ENCODE data around the gene MYO1D. TPM values are rescaled to one million over a fixed set of nuclear protein-coding genes. Genes with fewer than 3 reads are reported as not detected.

The MYO1D gene
- total and polyA plus RNA-seq, 8 donors: 16.7 to 43.0 (median 29.4) TPM

GRCh38 chr17:32601866-32602265, 275.1 kb downstream of the MYO1D start:
- 77 to 92% methylated on average over 2 of the region's 2 CpGs for WGBS, 2 donors
- TF ChIP-seq CTCF (IDR thresholded peaks at IDR 0.05): no peak
- DNase-seq (no peak), FAIRE-seq (no peak), ATAC-seq (no peak)
- H3K27me3 ChIP-seq: no peaks in the 10 kb centered on the region
- H3K4me3 ChIP-seq: no peak overlapping the region
- H3K36me3 ChIP-seq: no peaks in the 10 kb centered on the region
- no peaks in the 10 kb centered on the region for H3K4me1 ChIP-seq
- intact Hi-C loops (cut with DNase I): no loop called here
- no peaks in the 10 kb centered on the region for H3K9me3 ChIP-seq
- no peak overlapping the region for H3K27ac ChIP-seq

GRCh38 chr17:32596628-32597027, 280.3 kb downstream of the MYO1D start:
- H3K9me3 ChIP-seq: no peaks in the 10 kb centered on the region
- H3K36me3 ChIP-seq: no peaks in the 10 kb centered on the region
- DNase-seq (no peak), ATAC-seq (peak in 2 of 4 donors; percentile 49 to 72), FAIRE-seq (no peak)
- no peak overlapping the region for H3K27ac ChIP-seq
- no peaks in the 10 kb centered on the region for H3K27me3 ChIP-seq
- no peak overlapping the region for H3K4me3 ChIP-seq
- intact Hi-C loops (cut with DNase I): no loop called here
- 87 to 88% methylated on average over 2 of the region's 2 CpGs for WGBS, 2 donors
- no peaks in the 10 kb centered on the region for H3K4me1 ChIP-seq
- no peak for TF ChIP-seq CTCF (IDR thresholded peaks at IDR 0.05)

GRCh38 chr17:32596206-32596605, 280.7 kb downstream of the MYO1D start:
- TF ChIP-seq CTCF (IDR thresholded peaks at IDR 0.05): no peak
- no peak for DNase-seq
- 89% methylated on average over 8 of the region's 8 CpGs for WGBS, 2 donors
- no peaks in the 10 kb centered on the region for H3K27me3 ChIP-seq
- H3K4me3 ChIP-seq: no peak overlapping the region
- no peaks in the 10 kb centered on the region for H3K36me3 ChIP-seq
- no peak for ATAC-seq
- intact Hi-C loops (cut with DNase I): no loop called here
- no peaks in the 10 kb centered on the region for H3K4me1 ChIP-seq
- H3K9me3 ChIP-seq: no peaks in the 10 kb centered on the region
- H3K27ac ChIP-seq: no peak overlapping the region
- FAIRE-seq: no peak

- H3K4me1 ChIP-seq: no peaks in the 10 kb centered on the region
- TF ChIP-seq CTCF (IDR thresholded peaks at IDR 0.05): no peak
- H3K27me3 ChIP-seq: no peaks in the 10 kb centered on the region
- intact Hi-C loops (cut with DNase I): no loop called here
- no peak overlapping the region for H3K4me3 ChIP-seq
- H3K9me3 ChIP-seq: no peaks in the 10 kb centered on the region
- 77% methylated on average over 1 of the region's 1 CpG for WGBS, 2 donors
- FAIRE-seq: no peak
- no peaks in the 10 kb centered on the region for H3K36me3 ChIP-seq
- DNase-seq: no peak
- H3K27ac ChIP-seq: no peak overlapping the region
- no peak for ATAC-seq
Measured at GRCh38 chr17:32593003-32593402, 283.9 kb downstream of the MYO1D start.

GRCh38 chr17:32591405-32591804, 285.5 kb downstream of the MYO1D start:
- intact Hi-C loops (cut with DNase I): no loop called here
- no peaks in the 10 kb centered on the region for H3K27me3 ChIP-seq
- FAIRE-seq: no peak

More at GRCh38 chr17:32591405-32591804, 285.5 kb downstream of the MYO1D start:
- Histone ChIP-seq H3K4me3 (no peak overlapping the region), H3K36me3 (no peaks in the 10 kb centered on the region), H3K4me1 (no peaks in the 10 kb centered on the region), H3K27ac (no peak overlapping the region), H3K9me3 (no peaks in the 10 kb centered on the region)
- no peak for TF ChIP-seq CTCF (IDR thresholded peaks at IDR 0.05)
- ATAC-seq (no peak), DNase-seq (no peak)
- 91 to 92% methylated on average over 3 of the region's 3 CpGs for WGBS, 2 donors

All from pancreas (tissue), 10 donors.